ENCODE measurements around the gene CCDC91. TPM values are rescaled to one million over a fixed set of nuclear protein-coding genes. Genes with fewer than 3 reads are reported as not detected.

The CCDC91 gene
- total RNA-seq, 1 donor from 2014 or later: 12.3 TPM

DNA sequence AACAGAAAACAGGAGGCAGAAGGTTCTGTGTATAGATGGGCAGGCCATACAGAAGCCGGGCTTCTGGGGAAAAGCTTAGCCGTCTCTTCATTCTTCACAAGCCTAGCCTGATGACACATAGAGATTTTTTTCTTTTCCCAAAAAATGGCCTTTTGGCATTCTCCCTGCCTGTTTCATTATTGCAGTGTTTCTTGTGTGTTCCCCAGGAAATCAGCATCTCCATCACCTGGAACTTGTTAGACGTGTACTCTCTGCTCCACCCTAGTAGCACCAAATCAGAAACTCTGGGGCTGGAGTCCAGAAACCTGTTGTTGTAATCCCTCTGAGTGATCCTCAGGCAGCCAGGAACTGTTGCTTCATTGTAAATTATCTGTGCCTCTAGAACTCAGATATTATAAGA, 388.1 kb downstream of the CCDC91 start:
- no peak overlapping the region for H3K4me3 Mint-ChIP-seq (ENCODE audit: unreplicated experiment)
- H3K36me3 Mint-ChIP-seq (ENCODE audit: low read depth, unreplicated experiment): peaks cover 3% of the 10 kb centered on the region
- no peak overlapping the region for H3K27ac Mint-ChIP-seq (ENCODE audit: unreplicated experiment)
- TF ChIP-seq, protein P1, sequence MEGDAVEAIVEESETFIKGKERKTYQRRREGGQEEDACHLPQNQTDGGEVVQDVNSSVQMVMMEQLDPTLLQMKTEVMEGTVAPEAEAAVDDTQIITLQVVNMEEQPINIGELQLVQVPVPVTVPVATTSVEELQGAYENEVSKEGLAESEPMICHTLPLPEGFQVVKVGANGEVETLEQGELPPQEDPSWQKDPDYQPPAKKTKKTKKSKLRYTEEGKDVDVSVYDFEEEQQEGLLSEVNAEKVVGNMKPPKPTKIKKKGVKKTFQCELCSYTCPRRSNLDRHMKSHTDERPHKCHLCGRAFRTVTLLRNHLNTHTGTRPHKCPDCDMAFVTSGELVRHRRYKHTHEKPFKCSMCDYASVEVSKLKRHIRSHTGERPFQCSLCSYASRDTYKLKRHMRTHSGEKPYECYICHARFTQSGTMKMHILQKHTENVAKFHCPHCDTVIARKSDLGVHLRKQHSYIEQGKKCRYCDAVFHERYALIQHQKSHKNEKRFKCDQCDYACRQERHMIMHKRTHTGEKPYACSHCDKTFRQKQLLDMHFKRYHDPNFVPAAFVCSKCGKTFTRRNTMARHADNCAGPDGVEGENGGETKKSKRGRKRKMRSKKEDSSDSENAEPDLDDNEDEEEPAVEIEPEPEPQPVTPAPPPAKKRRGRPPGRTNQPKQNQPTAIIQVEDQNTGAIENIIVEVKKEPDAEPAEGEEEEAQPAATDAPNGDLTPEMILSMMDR (IDR thresholded peaks at IDR 0.05; ENCODE audit: unreplicated experiment): no peak
- no peaks in the 10 kb centered on the region for H3K9me3 Mint-ChIP-seq (ENCODE audit: unreplicated experiment)
- H3K4me1 Mint-ChIP-seq (ENCODE audit: unreplicated experiment): no peaks in the 10 kb centered on the region
- peaks cover 2% of the 10 kb centered on the region for H3K27me3 Mint-ChIP-seq (ENCODE audit: unreplicated experiment)
- DNase-seq (ENCODE audit: low spot score): no peak

DNA sequence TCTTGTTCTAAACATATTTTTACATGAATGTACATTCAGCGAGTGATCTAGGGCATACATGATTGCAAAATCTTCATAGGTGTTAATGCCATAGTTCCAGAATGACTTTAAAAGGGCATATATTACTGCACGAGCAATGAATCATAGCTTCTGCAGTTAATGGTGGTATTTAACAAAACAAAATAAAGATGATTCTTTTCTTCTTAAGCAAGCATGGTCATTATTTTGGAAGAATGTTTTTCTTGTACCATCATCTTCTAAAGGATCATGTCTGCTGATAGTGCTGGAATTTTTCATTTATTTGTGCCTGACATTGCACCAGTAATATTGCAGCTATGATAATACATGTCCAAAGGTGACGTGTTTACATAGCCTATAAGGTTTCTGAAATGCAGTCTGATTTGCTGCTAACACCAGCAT, 388.6 kb downstream of the CCDC91 start:
- no peak overlapping the region for H3K4me3 Mint-ChIP-seq (ENCODE audit: unreplicated experiment)
- TF ChIP-seq, protein P1 (IDR thresholded peaks at IDR 0.05; ENCODE audit: unreplicated experiment): no peak
- H3K36me3 Mint-ChIP-seq (ENCODE audit: low read depth, unreplicated experiment): peaks cover 3% of the 10 kb centered on the region
- H3K27me3 Mint-ChIP-seq (ENCODE audit: unreplicated experiment): no peaks in the 10 kb centered on the region
- H3K27ac Mint-ChIP-seq (ENCODE audit: unreplicated experiment): no peak overlapping the region
- no peaks in the 10 kb centered on the region for H3K9me3 Mint-ChIP-seq (ENCODE audit: unreplicated experiment)
- DNase-seq (ENCODE audit: low spot score): no peak
- H3K4me1 Mint-ChIP-seq (ENCODE audit: unreplicated experiment): no peaks in the 10 kb centered on the region

DNA sequence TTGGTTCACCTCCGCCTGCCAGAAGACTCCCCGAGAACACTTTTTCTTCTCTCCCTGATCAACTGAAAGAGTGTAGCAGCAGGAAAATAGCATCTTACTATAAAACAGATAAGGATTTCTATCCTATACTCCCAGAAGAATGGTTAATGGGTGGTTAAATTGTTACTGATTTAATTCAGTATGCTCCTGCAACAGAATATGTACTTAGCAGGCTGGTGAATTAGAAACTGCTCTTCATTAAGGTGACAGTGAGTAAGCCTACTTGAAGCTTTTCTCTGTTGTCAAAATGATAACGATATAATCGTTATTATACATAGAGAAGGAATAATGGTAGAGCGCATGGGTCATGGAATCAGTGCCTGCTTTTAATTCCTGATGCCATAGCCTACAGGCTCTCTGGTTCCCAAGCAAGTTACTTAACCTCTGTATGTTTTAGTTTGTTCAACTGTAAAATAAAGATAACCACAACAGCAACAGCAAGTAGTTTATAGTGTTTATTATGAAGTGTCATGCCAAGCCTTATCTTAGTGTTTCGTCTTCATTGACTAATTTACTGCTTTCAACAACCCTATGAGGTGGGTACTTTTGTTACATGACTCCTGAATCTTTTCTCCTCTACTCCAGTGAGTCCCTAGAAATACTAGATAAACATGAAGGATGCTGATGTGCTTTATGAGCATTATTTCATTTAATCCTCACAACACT, 392.6 kb downstream of the CCDC91 start:
- DNase-seq (ENCODE audit: low spot score): no peak
- Mint-ChIP-seq H3K27me3 (ENCODE audit: unreplicated experiment) (no peaks in the 10 kb centered on the region), H3K9me3 (ENCODE audit: unreplicated experiment) (no peaks in the 10 kb centered on the region), H3K4me3 (ENCODE audit: unreplicated experiment) (no peak overlapping the region), H3K36me3 (ENCODE audit: low read depth, unreplicated experiment) (no peaks in the 10 kb centered on the region), H3K4me1 (ENCODE audit: unreplicated experiment) (no peaks in the 10 kb centered on the region), H3K27ac (ENCODE audit: unreplicated experiment) (no peak overlapping the region)
- TF ChIP-seq, protein P1 (IDR thresholded peaks at IDR 0.05; ENCODE audit: unreplicated experiment): no peak

DNA sequence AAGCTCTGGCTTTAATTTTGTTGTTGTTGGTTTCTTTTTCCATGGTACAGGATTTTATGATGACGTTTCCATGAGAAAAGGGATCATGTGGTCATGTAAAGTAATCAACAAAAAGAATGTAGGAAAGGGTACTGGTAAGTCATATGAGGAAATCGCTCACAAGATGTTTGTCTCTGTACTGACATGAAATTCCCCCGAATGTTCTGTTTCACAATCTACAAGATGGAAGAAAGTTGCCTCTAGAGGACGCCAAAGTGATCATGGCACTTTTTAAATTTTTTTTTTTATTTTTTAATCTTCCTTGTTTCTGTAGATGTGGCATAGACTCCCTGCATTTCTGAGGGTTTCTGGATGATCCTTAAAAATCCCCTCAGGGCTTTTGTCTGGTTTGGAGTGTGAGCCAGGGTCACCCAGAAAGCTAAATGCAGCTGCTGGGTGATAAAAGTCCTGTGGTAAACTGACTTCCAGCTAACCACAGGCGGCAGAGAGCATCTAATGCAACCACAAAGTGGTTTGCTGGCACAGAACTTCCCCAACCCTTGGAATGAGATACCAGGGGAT, 393.5 kb downstream of the CCDC91 start:
- no peak overlapping the region for H3K27ac Mint-ChIP-seq (ENCODE audit: unreplicated experiment)
- no peaks in the 10 kb centered on the region for H3K36me3 Mint-ChIP-seq (ENCODE audit: low read depth, unreplicated experiment)
- TF ChIP-seq, protein P1 (IDR thresholded peaks at IDR 0.05; ENCODE audit: unreplicated experiment): no peak
- H3K4me1 Mint-ChIP-seq (ENCODE audit: unreplicated experiment): no peaks in the 10 kb centered on the region
- H3K9me3 Mint-ChIP-seq (ENCODE audit: unreplicated experiment): no peaks in the 10 kb centered on the region
- no peaks in the 10 kb centered on the region for H3K27me3 Mint-ChIP-seq (ENCODE audit: unreplicated experiment)
- H3K4me3 Mint-ChIP-seq (ENCODE audit: unreplicated experiment): no peak overlapping the region
- no peak for DNase-seq (ENCODE audit: low spot score)

DNA sequence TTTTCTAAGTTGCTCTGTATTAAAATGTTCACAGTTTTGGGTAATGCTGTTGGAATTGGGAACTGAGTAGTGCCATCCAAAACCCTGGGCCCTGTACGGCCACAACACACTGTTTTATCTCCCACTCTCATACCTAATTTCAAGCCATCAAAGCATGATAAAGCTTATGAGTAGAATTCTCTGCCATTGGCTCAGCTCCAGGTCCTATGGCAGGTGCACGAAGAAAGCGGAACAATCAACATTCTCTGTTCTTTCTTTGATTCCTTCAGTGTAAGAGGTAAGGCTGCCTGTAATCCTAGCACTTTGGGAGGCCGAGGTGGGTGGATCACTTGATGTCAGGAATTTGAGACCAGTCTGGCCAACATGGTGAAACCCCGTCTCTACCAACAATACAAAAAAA, 394.9 kb downstream of the CCDC91 start:
- H3K36me3 Mint-ChIP-seq (ENCODE audit: low read depth, unreplicated experiment): no peaks in the 10 kb centered on the region
- no peak for DNase-seq (ENCODE audit: low spot score)

More for the DNA sequence above, 394.9 kb downstream of the CCDC91 start:
- Mint-ChIP-seq H3K9me3 (ENCODE audit: unreplicated experiment) (no peaks in the 10 kb centered on the region), H3K4me1 (ENCODE audit: unreplicated experiment) (no peaks in the 10 kb centered on the region), H3K27ac (ENCODE audit: unreplicated experiment) (no peak overlapping the region), H3K27me3 (ENCODE audit: unreplicated experiment) (no peaks in the 10 kb centered on the region), H3K4me3 (ENCODE audit: unreplicated experiment) (no peak overlapping the region)
- TF ChIP-seq, protein P1 (IDR thresholded peaks at IDR 0.05; ENCODE audit: unreplicated experiment): no peak

Measured in endothelial cell (in vitro differentiated cells).